ENCODE measurements around the gene HAGH.
A peak's percentile ranks its signal among the peaks of the same experiment; 100 is the strongest.

The HAGH gene

GRCh38 chr16:1815461-1815860, 11.2 kb downstream of the HAGH start:
- ChIA-PET CTCF (no interaction called here), POLR2A (no interaction called here)
- no peak for TF ChIP-seq CTCF (IDR thresholded peaks at IDR 0.05; ENCODE audit: control extremely low read depth, extremely low read depth, low read depth, missing control alignments)
- no peak for DNase-seq (ENCODE audit: extremely low spot score)

GRCh38 chr16:1812732-1813163, 13.9 kb downstream of the HAGH start:
- POLR2A ChIA-PET, result no interaction called here

GRCh38 chr16:1810536-1810935, 16.1 kb downstream of the HAGH start:
- no peak for TF ChIP-seq CTCF (IDR thresholded peaks at IDR 0.05; ENCODE audit: control extremely low read depth, extremely low read depth, low read depth, missing control alignments)
- CTCF ChIA-PET, result interaction anchor here (0.7 to 1.2 kb wide), 3 partner anchors 10 to 28 kb away, joined by 3 to 5 read pairs (median 4); partner anchors contain the start of genes NUBP2 and SPSB3
- POLR2A ChIA-PET, result no interaction called here
- DNase-seq (ENCODE audit: extremely low spot score), result no peak

More at GRCh38 chr16:1812732-1813163, 13.9 kb downstream of the HAGH start:
- no peak for DNase-seq (ENCODE audit: extremely low spot score)
- peak; percentile 42 for TF ChIP-seq CTCF (IDR thresholded peaks at IDR 0.05; ENCODE audit: control extremely low read depth, extremely low read depth, low read depth, missing control alignments)
- CTCF ChIA-PET, result no interaction called here

- no peak for TF ChIP-seq CTCF (IDR thresholded peaks at IDR 0.05; ENCODE audit: control extremely low read depth, extremely low read depth, low read depth, missing control alignments)
- no peak for DNase-seq (ENCODE audit: extremely low spot score)
- POLR2A ChIA-PET, result no interaction called here
- CTCF ChIA-PET, result interaction anchor here (1.2 kb wide), 1 partner anchor 28 kb away, joined by 5 read pairs; the partner anchor contains the start of genes NUBP2 and SPSB3
Observed at GRCh38 chr16:1810106-1810505, 16.5 kb downstream of the HAGH start.

GRCh38 chr16:1809281-1809801, 17.3 kb downstream of the HAGH start:
- TF ChIP-seq CTCF (IDR thresholded peaks at IDR 0.05; ENCODE audit: control extremely low read depth, extremely low read depth, low read depth, missing control alignments), result no peak
- DNase-seq (ENCODE audit: extremely low spot score), result no peak
- POLR2A ChIA-PET, result no interaction called here
- CTCF ChIA-PET, result no interaction called here

GRCh38 chr16:1808691-1809090, 17.9 kb downstream of the HAGH start:
- ChIA-PET CTCF (no interaction called here), POLR2A (no interaction called here)
- DNase-seq (ENCODE audit: extremely low spot score), result no peak
- no peak for TF ChIP-seq CTCF (IDR thresholded peaks at IDR 0.05; ENCODE audit: control extremely low read depth, extremely low read depth, low read depth, missing control alignments)
